DMS79 (cell line): Measurements from ENCODE around the gene MSL3.
A peak's percentile ranks its signal among the peaks of the same experiment; 100 is the strongest.

Experiments used
- DNase-seq: peaks from one replicate; lab custom pipeline; 2025; lab: John Stamatoyannopoulos, UW

The MSL3 gene

GRCh38 chrX:11757719-11758399 lies at the start of gene MSL3:
MSL3 (plus strand) TSS chrX:11758237; CDS start chrX:11758264, 27 bp downstream.
- no peak for DNase-seq

GRCh38 chrX:11722304-11722703 lies 35.7 kb upstream of the MSL3 start:
- no peak for DNase-seq

GRCh38 chrX:11724122-11725017 lies 33.7 kb upstream of the MSL3 start:
- DNase-seq, result no peak

- no peak for DNase-seq
Observed at GRCh38 chrX:11725631-11726442, 32.2 kb upstream of the MSL3 start.

GRCh38 chrX:11728556-11728955 lies 29.5 kb upstream of the MSL3 start:
- no peak for DNase-seq

- DNase-seq, result no peak
Observed at GRCh38 chrX:11733614-11734013, 24.4 kb upstream of the MSL3 start.

GRCh38 chrX:11739776-11740175 lies 18.3 kb upstream of the MSL3 start:
- DNase-seq, result no peak

GRCh38 chrX:11740794-11741193 lies 17.2 kb upstream of the MSL3 start:
- DNase-seq, result no peak

- no peak for DNase-seq
Observed at GRCh38 chrX:11741574-11741973, 16.5 kb upstream of the MSL3 start.

- DNase-seq, result no peak
Observed at GRCh38 chrX:11745881-11746280, 12.2 kb upstream of the MSL3 start.

- DNase-seq, result no peak
Observed at GRCh38 chrX:11750046-11750445, 8.0 kb upstream of the MSL3 start.

- no peak for DNase-seq
Observed at GRCh38 chrX:11750694-11751093, 7.3 kb upstream of the MSL3 start.

- no peak for DNase-seq
Observed at GRCh38 chrX:11751261-11751660, 6.8 kb upstream of the MSL3 start.

GRCh38 chrX:11753668-11754067 lies 4.4 kb upstream of the MSL3 start:
- no peak for DNase-seq

- no peak for DNase-seq
Observed at GRCh38 chrX:11754958-11755645, 2.9 kb upstream of the MSL3 start.

GRCh38 chrX:11755724-11756123 lies 2.3 kb upstream of the MSL3 start:
- no peak for DNase-seq

GRCh38 chrX:11756354-11757318 lies 1.4 kb upstream of the MSL3 start:
- no peak for DNase-seq

- no peak for DNase-seq
Observed at GRCh38 chrX:11757397-11757718, 679 bp upstream of the MSL3 start.

- peak; percentile 8 for DNase-seq
Observed at GRCh38 chrX:11758400-11759171, 549 bp downstream of the MSL3 start.

- no peak for DNase-seq
Observed at GRCh38 chrX:11759172-11759460, 1.1 kb downstream of the MSL3 start.
